Neuronal stem cell (in vitro differentiated cells): ENCODE measurements around the gene HUNK.

Experiments used
- DNase-seq: peaks from one replicate; pipeline ENCODE4 v3.0.0-alpha.2; 2013; ENCODE audit warnings: low spot score
- H2AFZ ChIP-seq: one replicate; pipeline ENCODE4 v1.6.1; 2013; ENCODE audit warnings: mild to moderate bottlenecking, low read length, inconsistent platforms
- H2AK5ac ChIP-seq: 2 replicates; pipeline ENCODE4 v1.6.1; 2013; ENCODE audit warnings: low read depth, mild to moderate bottlenecking, inconsistent platforms, low read length, moderate library complexity, mixed read lengths
- H2BK120ac ChIP-seq: 2 replicates; pipeline ENCODE4 v1.6.1; 2013; ENCODE audit warnings: low read depth, mild to moderate bottlenecking, inconsistent platforms, low read length, moderate library complexity, mixed read lengths
- H2BK12ac ChIP-seq: one replicate; pipeline ENCODE4 v1.6.1; 2013; ENCODE audit warnings: low read length, inconsistent platforms
- H2BK15ac ChIP-seq: 2 replicates; pipeline ENCODE4 v1.6.1; 2013; ENCODE audit warnings: mild to moderate bottlenecking, low read length, inconsistent platforms, mixed read lengths
- H2BK5ac ChIP-seq: one replicate; pipeline ENCODE4 v1.6.1; 2013; ENCODE audit warnings: inconsistent platforms, mild to moderate bottlenecking, low read length, moderate library complexity
- H3K14ac ChIP-seq: one replicate; pipeline ENCODE4 v1.6.1; 2013; ENCODE audit warnings: low read length, inconsistent platforms
- H3K18ac ChIP-seq: 2 replicates; pipeline ENCODE4 v1.6.1; 2013; ENCODE audit warnings: low read length, inconsistent platforms
- H3K23ac ChIP-seq: 2 replicates; pipeline ENCODE4 v1.6.1; 2013; ENCODE audit warnings: low read depth, mild to moderate bottlenecking, mixed read lengths, low read length, inconsistent platforms; ENCODE audit not compliant: poor library complexity
- H3K27ac ChIP-seq: replicated peaks from 3 replicates; pipeline ENCODE4 v1.5.1; 2013; ENCODE audit warnings: low read length, inconsistent platforms
- H3K27me3 ChIP-seq, 3 experiments: 2 replicates each; pipeline ENCODE4 v1.6.1; 2013; ENCODE audit warnings: low read length in 3 of 3, mild to moderate bottlenecking in 2 of 3, inconsistent platforms in 1 of 3, low read depth in 1 of 3, mixed read lengths in 1 of 3, moderate library complexity in 1 of 3; ENCODE audit not compliant: control insufficient read depth in 3 of 3, insufficient read depth in 3 of 3
- H3K36me3 ChIP-seq, 2 donors: replicated peaks in 1 of 2; 2 replicates each; pipeline ENCODE4 v1.6.1; 2013; ENCODE audit warnings: low read length in 2 of 2; ENCODE audit not compliant: control insufficient read depth in 2 of 2, insufficient read depth in 2 of 2
- H3K4ac ChIP-seq: 2 replicates; pipeline ENCODE4 v1.6.1; 2013; ENCODE audit warnings: inconsistent platforms, mild to moderate bottlenecking, low read length, moderate library complexity
- H3K4me1 ChIP-seq, 2 donors: 1 replicate in 1 of 2; 2 replicates in 1 of 2; pipeline ENCODE4 v1.6.1; 2013; ENCODE audit warnings: low read length in 2 of 2, low read depth in 1 of 2; ENCODE audit not compliant: control insufficient read depth in 2 of 2, insufficient read depth in 1 of 2
- H3K4me2 ChIP-seq: one replicate; pipeline ENCODE4 v1.6.1; 2013; ENCODE audit warnings: mild to moderate bottlenecking, low read length, inconsistent platforms; ENCODE audit not compliant: insufficient read depth, poor library complexity, severe bottlenecking
- H3K4me3 ChIP-seq, 2 donors: 2 replicates each; pipeline ENCODE4 v1.5.1; 2013; ENCODE audit warnings: low read length in 2 of 2, mild to moderate bottlenecking in 2 of 2, inconsistent platforms in 1 of 2, moderate library complexity in 1 of 2
- H3K79me1 ChIP-seq: one replicate; pipeline ENCODE4 v1.6.1; 2013; ENCODE audit warnings: low read depth, mild to moderate bottlenecking, inconsistent platforms, low read length, moderate library complexity
- H3K9ac ChIP-seq: one replicate; pipeline ENCODE4 v1.6.1; 2013; ENCODE audit warnings: mild to moderate bottlenecking, low read depth, low read length, inconsistent platforms; ENCODE audit not compliant: poor library complexity
- H3K9me3 ChIP-seq, 2 donors: replicated peaks in 1 of 2; 2 replicates each; pipeline versions ENCODE3 to v1.6.1; 2013; ENCODE audit warnings: low read length in 2 of 2, mild to moderate bottlenecking in 2 of 2, inconsistent platforms in 1 of 2, low read depth in 1 of 2, mixed read lengths in 1 of 2, moderate library complexity in 1 of 2; ENCODE audit not compliant: control insufficient read depth in 2 of 2, insufficient read depth in 1 of 2
- H4K8ac ChIP-seq: one replicate; pipeline ENCODE4 v1.6.1; 2013; ENCODE audit warnings: low read depth, mild to moderate bottlenecking, inconsistent platforms, low read length, moderate library complexity
- H4K91ac ChIP-seq: one replicate; pipeline ENCODE4 v1.6.1; 2013; ENCODE audit warnings: low read length, low read depth, mild to moderate bottlenecking, inconsistent platforms; ENCODE audit not compliant: poor library complexity
- WGBS, 2 donors: extraction: QIAGEN DNeasy Blood & Tissue Kit; methylation state at CpG; one replicate each; pipeline ENCODE4 v1.1.7; 2013; ENCODE audit warnings: missing lambda C conversion rate in 2 of 2, mixed read lengths in 1 of 2; ENCODE audit not compliant: insufficient read length in 2 of 2, insufficient replicate concordance in 1 of 2; ENCODE audit errors: extremely low coverage in 2 of 2; 5-methylcytosine and 5-hydroxymethylcytosine counted together

HUNK gene

GRCh38 chr21:31862078-31862477 is 10.7 kb upstream of the HUNK start:
- no peak overlapping the region for H3K14ac ChIP-seq
- no peak overlapping the region for H4K8ac ChIP-seq
- H3K23ac ChIP-seq, result no peak overlapping the region
- H3K27me3 ChIP-seq, result peaks cover 0 to 3% (median 0%) of the 10 kb centered on the region in 3 experiments
- no peaks in the 10 kb centered on the region for H3K9me3 ChIP-seq
- no peak overlapping the region for H2BK120ac ChIP-seq
- no peak overlapping the region for H3K18ac ChIP-seq
- H2BK5ac ChIP-seq, result no peak overlapping the region
- H3K27ac ChIP-seq, result no peak overlapping the region
- no CpG with 5 or more reads among the region's 7 CpGs for WGBS, 2 donors
- no peak overlapping the region for H2BK12ac ChIP-seq
- no peak overlapping the region for H2AFZ ChIP-seq
- H2AK5ac ChIP-seq, result no peak overlapping the region
- no peak for DNase-seq
- H2BK15ac ChIP-seq, result no peak overlapping the region
- no peak overlapping the region for H3K4me3 ChIP-seq
- no peaks in the 10 kb centered on the region for H3K36me3 ChIP-seq
- H3K4me1 ChIP-seq, result peaks cover 0 to 2% of the 10 kb centered on the region in 2 donors
- no peak overlapping the region for H3K4me2 ChIP-seq
- no peak overlapping the region for H4K91ac ChIP-seq
- no peaks in the 10 kb centered on the region for H3K79me1 ChIP-seq
- no peak overlapping the region for H3K9ac ChIP-seq
- H3K4ac ChIP-seq, result no peak overlapping the region

GRCh38 chr21:31865429-31865970 is 7.3 kb upstream of the HUNK start:
- no peaks in the 10 kb centered on the region for H3K36me3 ChIP-seq

GRCh38 chr21:31866077-31866511 is 6.7 kb upstream of the HUNK start:
- Histone ChIP-seq H2AFZ (peak overlapping the region; percentile 47), H3K4me2 (no peak overlapping the region), H3K4me1 (no peaks in the 10 kb centered on the region), H4K91ac (no peak overlapping the region), H2BK5ac (no peak overlapping the region), H3K14ac (no peak overlapping the region), H2BK120ac (no peak overlapping the region), H3K36me3 (no peaks in the 10 kb centered on the region), H2AK5ac (no peak overlapping the region), H2BK15ac (no peak overlapping the region), H3K18ac (no peak overlapping the region), H3K4ac (no peak overlapping the region), H3K79me1 (no peaks in the 10 kb centered on the region), H3K23ac (no peak overlapping the region), H3K9me3 (no peaks in the 10 kb centered on the region), H3K4me3 (no peak overlapping the region), H3K27me3 (peaks cover 0 to 3% (median 0%) of the 10 kb centered on the region in 3 experiments), H3K9ac (no peak overlapping the region), H4K8ac (no peak overlapping the region), H3K27ac (no peak overlapping the region), H2BK12ac (no peak overlapping the region)
- DNase-seq, result peak; percentile 71
- WGBS, 2 donors, result no CpG with 5 or more reads among the region's 15 CpGs

More at GRCh38 chr21:31865429-31865970, 7.3 kb upstream of the HUNK start:
- Histone ChIP-seq H3K4me1 (peaks cover 0 to 2% of the 10 kb centered on the region in 2 donors), H3K27me3 (peaks cover 0 to 3% (median 0%) of the 10 kb centered on the region in 3 experiments), H3K4me2 (no peak overlapping the region), H2BK12ac (no peak overlapping the region), H3K4ac (no peak overlapping the region), H2BK120ac (no peak overlapping the region), H2AK5ac (no peak overlapping the region), H3K18ac (no peak overlapping the region), H4K8ac (no peak overlapping the region), H3K23ac (no peak overlapping the region), H2BK5ac (no peak overlapping the region), H3K9me3 (no peaks in the 10 kb centered on the region), H3K4me3 (no peak overlapping the region), H3K14ac (no peak overlapping the region), H3K27ac (no peak overlapping the region), H3K9ac (no peak overlapping the region), H4K91ac (no peak overlapping the region), H3K79me1 (no peaks in the 10 kb centered on the region), H2AFZ (peak overlapping the region; percentile 47), H2BK15ac (no peak overlapping the region)
- no CpG with 5 or more reads among the region's 11 CpGs for WGBS, 2 donors
- DNase-seq, result no peak

DNA sequence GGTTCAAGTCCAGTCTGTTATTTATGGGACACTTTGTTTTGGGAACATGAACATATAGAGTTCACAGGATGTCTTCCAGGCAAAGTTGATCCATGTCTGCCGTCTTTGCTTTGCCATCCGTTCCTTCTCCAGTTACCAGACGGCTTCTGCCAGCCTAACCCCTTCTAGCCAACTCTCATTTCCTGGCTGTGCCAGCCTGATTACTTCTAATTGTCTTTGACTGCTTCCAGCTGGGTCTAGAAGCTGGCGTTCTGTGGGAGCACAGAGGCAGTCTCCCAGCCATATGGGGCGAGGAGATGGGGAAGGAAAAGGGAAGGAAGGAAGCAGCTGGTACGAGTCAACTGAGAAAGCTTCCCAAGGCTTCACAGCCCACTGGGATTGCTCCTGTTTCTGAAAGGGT is 3.1 kb upstream of the HUNK start:
- no peak for DNase-seq
- no CpG with 5 or more reads among the region's 6 CpGs for WGBS, 2 donors
- peaks cover 0 to 3% of the 10 kb centered on the region in 2 donors for H3K36me3 ChIP-seq

More for the DNA sequence above, 3.1 kb upstream of the HUNK start:
- no peak overlapping the region for H2BK12ac ChIP-seq
- peaks cover 0 to 3% of the 10 kb centered on the region in 2 donors for H3K9me3 ChIP-seq
- H3K4ac ChIP-seq, result no peak overlapping the region
- no peak overlapping the region for H3K4me3 ChIP-seq
- H2AK5ac ChIP-seq, result no peak overlapping the region
- H2AFZ ChIP-seq, result no peak overlapping the region
- peaks cover 7 to 9% of the 10 kb centered on the region in 2 donors for H3K4me1 ChIP-seq
- no peaks in the 10 kb centered on the region for H3K27me3 ChIP-seq
- no peak overlapping the region for H4K8ac ChIP-seq
- H2BK15ac ChIP-seq, result no peak overlapping the region
- H3K18ac ChIP-seq, result no peak overlapping the region
- H2BK5ac ChIP-seq, result no peak overlapping the region
- H3K23ac ChIP-seq, result no peak overlapping the region
- no peak overlapping the region for H3K9ac ChIP-seq
- H3K27ac ChIP-seq, result no peak overlapping the region
- H3K4me2 ChIP-seq, result no peak overlapping the region
- no peak overlapping the region for H4K91ac ChIP-seq
- peaks cover 5% of the 10 kb centered on the region for H3K79me1 ChIP-seq
- no peak overlapping the region for H2BK120ac ChIP-seq
- H3K14ac ChIP-seq, result no peak overlapping the region
